ENCODE results near the gene ADI1.

ADI1 gene

GRCh38 chr2:3479430-3480320, 39.7 kb downstream of the ADI1 start:
- no peak for DNase-seq

- DNase-seq = no peak
Measured at GRCh38 chr2:3478846-3479385, 40.4 kb downstream of the ADI1 start.

- no peak for DNase-seq
Measured at GRCh38 chr2:3476985-3477327, 42.4 kb downstream of the ADI1 start.

GRCh38 chr2:3476321-3476984, 42.9 kb downstream of the ADI1 start:
- no peak for DNase-seq

GRCh38 chr2:3475771-3476170, 43.6 kb downstream of the ADI1 start:
- no peak for DNase-seq

- no peak for DNase-seq
Measured at GRCh38 chr2:3472966-3473365, 46.4 kb downstream of the ADI1 start.

- no peak for DNase-seq
Measured at GRCh38 chr2:3472296-3472695, 47.0 kb downstream of the ADI1 start.

GRCh38 chr2:3470856-3471737, 48.2 kb downstream of the ADI1 start:
- no peak for DNase-seq

- no peak for DNase-seq
Measured at GRCh38 chr2:3470166-3470651, 49.1 kb downstream of the ADI1 start.

GRCh38 chr2:3469486-3469885, 49.8 kb downstream of the ADI1 start:
- no peak for DNase-seq

- DNase-seq = no peak
Measured at GRCh38 chr2:3468296-3468988, 50.9 kb downstream of the ADI1 start.

- DNase-seq = no peak
Measured at GRCh38 chr2:3467654-3468053, 51.7 kb downstream of the ADI1 start.

- no peak for DNase-seq
Measured at GRCh38 chr2:3466966-3467365, 52.4 kb downstream of the ADI1 start.

- DNase-seq = no peak
Measured at GRCh38 chr2:3466482-3466863, 52.9 kb downstream of the ADI1 start.

GRCh38 chr2:3465844-3466481, 53.4 kb downstream of the ADI1 start:
- no peak for DNase-seq

- DNase-seq = no peak
Measured at GRCh38 chr2:3465328-3465727, 54.0 kb downstream of the ADI1 start.

- DNase-seq = no peak
Measured at GRCh38 chr2:3464401-3465005, 54.8 kb downstream of the ADI1 start.

GRCh38 chr2:3463944-3464343, 55.4 kb downstream of the ADI1 start:
- DNase-seq = peak; percentile 17

GRCh38 chr2:3463186-3463835, 56.0 kb downstream of the ADI1 start:
- peak; percentile 18 for DNase-seq

GRCh38 chr2:3462493-3463104, 56.7 kb downstream of the ADI1 start:
- peak; percentile 41 for DNase-seq

Data from right forelimb (tissue), 1 donor.